Neutrophil (primary cell): Measurements from ENCODE around the gene C9orf152.

Source experiments
- H3K27ac ChIP-seq: fragments of 200-600 bp; sonication (generic); 2 replicates; pipeline ENCODE4 v1.5.1; 2016; ENCODE audit warnings: mild to moderate bottlenecking, moderate library complexity
- H3K27me3 ChIP-seq: fragments of 200-600 bp; sonication (generic); 2 replicates; pipeline ENCODE4 v1.6.0; 2016; ENCODE audit warnings: mild to moderate bottlenecking
- H3K36me3 ChIP-seq: fragments of 200-600 bp; sonication (generic); 2 replicates; pipeline ENCODE4 v1.5.1; 2017
- H3K4me1 ChIP-seq, 2 experiments: fragments of 200-600 bp in 1 of 2; sonication (generic) in 1 of 2; 1 replicate in 1 of 2; 2 replicates in 1 of 2; pipeline versions ENCODE4 v1.5.1 to v1.6.1; 2013 to 2016; ENCODE audit warnings: low read depth in 1 of 2, low read length in 1 of 2, mild to moderate bottlenecking in 1 of 2, moderate library complexity in 1 of 2; ENCODE audit not compliant: control insufficient read depth in 1 of 2, insufficient read depth in 1 of 2
- H3K4me3 ChIP-seq, 2 experiments: fragments of 200-600 bp in 1 of 2; sonication (generic) in 1 of 2; 1 replicate in 1 of 2; 2 replicates in 1 of 2; pipeline ENCODE4 v1.5.1; 2013 to 2016; ENCODE audit warnings: low read depth in 1 of 2, low read length in 1 of 2, mild to moderate bottlenecking in 1 of 2, moderate library complexity in 1 of 2
- H3K9me3 ChIP-seq: fragments of 200-600 bp; sonication (generic); 2 replicates; pipeline ENCODE4 v1.5.1; 2016
- CTCF ChIP-seq: fragments of 200-600 bp; sonication (generic); IDR thresholded peaks from 2 replicates; pipeline ENCODE4 v1.5.1; 2016; ENCODE audit warnings: antibody characterized with exemption

C9orf152 gene

GRCh38 chr9:110175275-110175968 is 32.5 kb downstream of the C9orf152 start:
- Histone ChIP-seq H3K4me1 (peaks cover 0 to 6% of the 10 kb centered on the region in 2 experiments), H3K27me3 (no peaks in the 10 kb centered on the region), H3K27ac (no peak overlapping the region), H3K4me3 (no peak overlapping the region), H3K36me3 (no peaks in the 10 kb centered on the region), H3K9me3 (no peaks in the 10 kb centered on the region)
- no peak for TF ChIP-seq CTCF

- no peaks in the 10 kb centered on the region for H3K9me3 ChIP-seq
- peaks cover 0 to 5% of the 10 kb centered on the region in 2 experiments for H3K4me1 ChIP-seq
- H3K27me3 ChIP-seq: no peaks in the 10 kb centered on the region
- H3K27ac ChIP-seq: no peak overlapping the region
- H3K4me3 ChIP-seq: peak overlapping the region in 1 of 2 experiments; percentile 20
- H3K36me3 ChIP-seq: no peaks in the 10 kb centered on the region
- no peak for TF ChIP-seq CTCF
Measured at GRCh38 chr9:110173322-110173642, 34.7 kb downstream of the C9orf152 start.

- peaks cover 0 to 5% of the 10 kb centered on the region in 2 experiments for H3K4me1 ChIP-seq
- H3K9me3 ChIP-seq: no peaks in the 10 kb centered on the region
- no peak for TF ChIP-seq CTCF
- H3K36me3 ChIP-seq: no peaks in the 10 kb centered on the region
- H3K27ac ChIP-seq: no peak overlapping the region
- H3K4me3 ChIP-seq: no peak overlapping the region
- H3K27me3 ChIP-seq: no peaks in the 10 kb centered on the region
Measured at GRCh38 chr9:110170357-110171257, 37.4 kb downstream of the C9orf152 start.

- Histone ChIP-seq H3K27ac (no peak overlapping the region), H3K27me3 (no peaks in the 10 kb centered on the region), H3K4me1 (peaks cover 0 to 5% of the 10 kb centered on the region in 2 experiments), H3K36me3 (no peaks in the 10 kb centered on the region), H3K9me3 (no peaks in the 10 kb centered on the region), H3K4me3 (no peak overlapping the region)
- no peak for TF ChIP-seq CTCF
Measured at GRCh38 chr9:110168486-110168885, 39.5 kb downstream of the C9orf152 start.

- no peak for TF ChIP-seq CTCF
- H3K27me3 ChIP-seq: no peaks in the 10 kb centered on the region
- H3K4me3 ChIP-seq: no peak overlapping the region
- H3K36me3 ChIP-seq: no peaks in the 10 kb centered on the region
- H3K27ac ChIP-seq: no peak overlapping the region
- H3K4me1 ChIP-seq: peaks cover 25 to 33% of the 10 kb centered on the region in 2 experiments
- no peaks in the 10 kb centered on the region for H3K9me3 ChIP-seq
Measured at GRCh38 chr9:110161940-110162339, 46.0 kb downstream of the C9orf152 start.
